Panc1 (cell line): ENCODE measurements around the gene SOAT1.

Experiments used
- CTCF ChIP-seq: fragments of 450-650 bp; IDR thresholded peaks from 2 replicates; pipeline ENCODE4 v1.5.1; 2017; ENCODE audit warnings: mild to moderate bottlenecking
- POLR2AphosphoS5 ChIP-seq: IDR thresholded peaks from 2 replicates; pipeline ENCODE4 v1.6.1; 2012; ENCODE audit warnings: mild to moderate bottlenecking, low read depth, low read length, moderate library complexity

- TF ChIP-seq CTCF (no peak), POLR2AphosphoS5 (no peak)
These were observed 33.1 kb downstream of the SOAT1 start for GRCh38 chr1:179326746-179327145.
